PFSK-1 (cell line): Measurements from ENCODE around the gene LRCH1.

Experiments used
- FOXP2 ChIP-seq: optimal IDR thresholded peaks from 2 replicates; pipeline ENCODE3; 2011; ENCODE audit warnings: borderline replicate concordance, control low read depth, inconsistent platforms; ENCODE audit not compliant: insufficient read depth; ENCODE audit errors: extremely low read length, extremely low read depth
- POLR2AphosphoS5 ChIP-seq: IDR thresholded peaks from 2 replicates; pipeline ENCODE4 v1.6.1; 2012; ENCODE audit warnings: low read depth, mild to moderate bottlenecking, control low read depth, low read length, moderate library complexity
- SIN3A ChIP-seq: IDR thresholded peaks from 2 replicates; pipeline ENCODE4 v1.6.1; 2012; ENCODE audit warnings: mild to moderate bottlenecking, low read length, moderate library complexity, borderline replicate concordance; ENCODE audit not compliant: insufficient read depth
- TAF1 ChIP-seq: IDR thresholded peaks from 2 replicates; pipeline ENCODE4 v1.6.1; 2012; ENCODE audit warnings: low read length, control low read depth, borderline replicate concordance; ENCODE audit not compliant: insufficient read depth
- TF ChIP-seq, protein P1 (sequence below), 2 experiments: IDR thresholded peaks; 2 replicates each; pipeline versions ENCODE4 v1.6.1 to v1.8.0; 2011 to 2012; ENCODE audit warnings: low read depth in 2 of 2, low read length in 2 of 2, control low read depth in 1 of 2, inconsistent platforms in 1 of 2, mild to moderate bottlenecking in 1 of 2, moderate library complexity in 1 of 2; ENCODE audit not compliant: insufficient read depth in 1 of 2

The LRCH1 gene

DNA sequence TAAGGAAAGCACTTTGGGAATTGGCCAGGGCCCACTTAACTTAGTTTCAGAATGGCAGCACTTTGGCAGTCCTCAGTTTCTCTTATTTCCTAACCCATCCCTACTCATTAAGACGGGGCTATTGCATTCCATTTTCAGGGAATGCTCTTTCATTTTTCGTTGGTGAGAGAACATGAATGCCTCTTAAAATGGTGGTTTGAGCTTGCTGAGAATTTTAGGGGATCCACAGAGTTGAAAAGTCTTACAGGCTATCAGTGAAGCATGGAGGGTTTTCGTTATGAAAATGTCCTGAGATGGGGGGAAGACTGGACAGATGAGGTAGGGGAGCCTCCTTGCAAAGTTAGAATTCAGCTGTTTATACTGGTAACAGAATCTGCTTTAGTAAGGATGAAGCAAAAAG, 71.4 kb downstream of the LRCH1 start:
- TF ChIP-seq TAF1 = no peak
- TF ChIP-seq SIN3A = no peak
- TF ChIP-seq, protein P1, sequence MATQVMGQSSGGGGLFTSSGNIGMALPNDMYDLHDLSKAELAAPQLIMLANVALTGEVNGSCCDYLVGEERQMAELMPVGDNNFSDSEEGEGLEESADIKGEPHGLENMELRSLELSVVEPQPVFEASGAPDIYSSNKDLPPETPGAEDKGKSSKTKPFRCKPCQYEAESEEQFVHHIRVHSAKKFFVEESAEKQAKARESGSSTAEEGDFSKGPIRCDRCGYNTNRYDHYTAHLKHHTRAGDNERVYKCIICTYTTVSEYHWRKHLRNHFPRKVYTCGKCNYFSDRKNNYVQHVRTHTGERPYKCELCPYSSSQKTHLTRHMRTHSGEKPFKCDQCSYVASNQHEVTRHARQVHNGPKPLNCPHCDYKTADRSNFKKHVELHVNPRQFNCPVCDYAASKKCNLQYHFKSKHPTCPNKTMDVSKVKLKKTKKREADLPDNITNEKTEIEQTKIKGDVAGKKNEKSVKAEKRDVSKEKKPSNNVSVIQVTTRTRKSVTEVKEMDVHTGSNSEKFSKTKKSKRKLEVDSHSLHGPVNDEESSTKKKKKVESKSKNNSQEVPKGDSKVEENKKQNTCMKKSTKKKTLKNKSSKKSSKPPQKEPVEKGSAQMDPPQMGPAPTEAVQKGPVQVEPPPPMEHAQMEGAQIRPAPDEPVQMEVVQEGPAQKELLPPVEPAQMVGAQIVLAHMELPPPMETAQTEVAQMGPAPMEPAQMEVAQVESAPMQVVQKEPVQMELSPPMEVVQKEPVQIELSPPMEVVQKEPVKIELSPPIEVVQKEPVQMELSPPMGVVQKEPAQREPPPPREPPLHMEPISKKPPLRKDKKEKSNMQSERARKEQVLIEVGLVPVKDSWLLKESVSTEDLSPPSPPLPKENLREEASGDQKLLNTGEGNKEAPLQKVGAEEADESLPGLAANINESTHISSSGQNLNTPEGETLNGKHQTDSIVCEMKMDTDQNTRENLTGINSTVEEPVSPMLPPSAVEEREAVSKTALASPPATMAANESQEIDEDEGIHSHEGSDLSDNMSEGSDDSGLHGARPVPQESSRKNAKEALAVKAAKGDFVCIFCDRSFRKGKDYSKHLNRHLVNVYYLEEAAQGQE (IDR thresholded peaks at IDR 0.05; ENCODE audit: insufficient read depth in 1 of 2, low read depth in 2 of 2, low read length in 2 of 2) = no peak
- TF ChIP-seq POLR2AphosphoS5 = no peak
- no peak for TF ChIP-seq FOXP2

DNA sequence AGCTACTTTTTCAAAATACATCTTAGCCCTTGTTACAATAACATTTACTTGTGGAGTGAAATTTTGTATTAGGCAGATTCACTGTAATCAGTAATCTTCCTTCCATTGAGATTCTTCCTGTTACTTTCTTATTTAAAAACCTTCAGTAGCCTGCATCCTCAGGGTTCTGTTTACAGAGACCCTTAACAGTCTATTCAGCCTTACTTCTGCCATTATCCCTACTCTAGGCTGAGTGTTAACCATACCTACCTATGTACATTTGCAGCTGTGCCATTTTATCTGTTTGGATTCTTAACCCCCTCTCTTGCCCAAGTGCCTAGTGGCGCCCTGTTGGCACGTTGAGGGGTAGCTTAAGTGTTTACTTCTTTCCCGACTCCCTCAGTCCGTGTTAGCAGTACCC, 71.9 kb downstream of the LRCH1 start:
- no peak for TF ChIP-seq TAF1
- TF ChIP-seq, protein P1 (IDR thresholded peaks at IDR 0.05; ENCODE audit: insufficient read depth in 1 of 2, low read depth in 2 of 2, low read length in 2 of 2) = no peak
- no peak for TF ChIP-seq SIN3A
- TF ChIP-seq FOXP2 = no peak
- no peak for TF ChIP-seq POLR2AphosphoS5

DNA sequence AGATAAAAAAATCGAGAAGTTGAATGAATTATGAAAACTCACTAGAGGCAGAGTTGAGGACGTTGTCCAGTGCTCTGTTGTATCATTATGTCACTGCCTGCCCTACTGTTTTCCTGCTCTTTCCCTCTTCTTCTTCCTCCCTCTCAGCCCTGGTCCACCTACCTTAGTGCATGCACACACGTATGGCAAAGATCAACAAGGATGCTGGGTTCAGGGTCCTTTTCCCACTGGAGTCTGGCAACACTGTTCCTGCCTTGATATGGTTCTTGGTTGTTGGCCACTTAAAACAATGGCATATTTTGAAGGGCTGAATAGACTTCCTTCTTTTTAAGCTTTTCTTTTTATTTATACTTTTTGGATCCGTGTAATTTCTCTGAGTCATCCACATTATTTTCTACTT, 74.5 kb downstream of the LRCH1 start:
- TF ChIP-seq POLR2AphosphoS5 (no peak), SIN3A (no peak), TAF1 (no peak), FOXP2 (no peak)
- TF ChIP-seq, protein P1 (IDR thresholded peaks at IDR 0.05; ENCODE audit: insufficient read depth in 1 of 2, low read depth in 2 of 2, low read length in 2 of 2) = no peak

DNA sequence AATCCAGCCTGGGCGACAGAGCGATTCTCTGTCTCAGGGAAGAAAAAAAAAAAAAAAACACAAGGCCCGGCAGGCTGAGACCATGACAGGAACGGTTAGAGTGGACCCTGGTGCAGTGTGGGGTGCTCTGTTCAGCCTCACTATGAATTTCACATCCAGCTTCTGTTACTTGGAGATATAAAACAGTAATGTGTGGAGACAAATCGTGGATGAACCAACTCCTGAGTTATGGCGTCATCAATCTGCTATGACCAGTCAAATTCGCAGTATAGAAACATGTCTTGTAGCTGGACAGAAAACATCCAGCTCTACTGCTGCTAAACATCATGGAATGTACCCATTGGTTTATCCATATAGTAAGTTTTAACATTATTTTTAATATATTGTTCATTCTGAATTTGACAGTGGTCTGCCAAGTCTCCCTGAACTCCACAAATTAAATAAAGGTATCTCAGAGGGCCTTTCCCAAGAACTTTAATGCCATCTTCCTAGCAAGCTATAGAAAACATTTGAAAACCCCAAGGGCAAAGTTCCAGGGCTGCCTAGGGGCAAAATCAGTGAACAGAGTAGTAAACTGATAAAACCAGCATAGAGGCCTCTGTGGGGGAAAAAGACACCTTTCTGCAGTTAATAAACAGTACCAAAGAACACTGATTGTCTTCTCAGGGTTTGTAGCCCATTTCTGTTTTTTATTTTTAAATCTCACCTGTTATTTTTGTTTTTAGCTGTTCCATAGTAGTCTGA, 75.8 kb downstream of the LRCH1 start:
- TF ChIP-seq SIN3A = no peak
- no peak for TF ChIP-seq POLR2AphosphoS5
- no peak for TF ChIP-seq FOXP2
- TF ChIP-seq, protein P1 (IDR thresholded peaks at IDR 0.05; ENCODE audit: insufficient read depth in 1 of 2, low read depth in 2 of 2, low read length in 2 of 2) = no peak
- no peak for TF ChIP-seq TAF1
